HepG2 (cell line): Measurements from ENCODE around the gene CTU2. TPM values are rescaled to one million over a fixed set of nuclear protein-coding genes. Genes with fewer than 3 reads are reported as not detected.

Source experiments
- ARID2 ChIP-seq: sonication (generic); formaldehyde crosslinking; IDR thresholded peaks from 2 replicates; pipeline ENCODE4 v1.8.1; 2022; ENCODE audit warnings: mild to moderate bottlenecking, missing genetic modification reagents, borderline replicate concordance
- FOXA1 ChIP-seq, 2 experiments: fragments of 450-650 bp in 1 of 2; sonication (generic) in 1 of 2; formaldehyde crosslinking in 1 of 2; IDR thresholded peaks; 2 replicates each; pipeline versions ENCODE4 v1.4.0 to v1.6.1; 2016 to 2020; ENCODE audit warnings: missing genetic modification reagents in 1 of 2
- MEF2D ChIP-seq: sonication (generic); formaldehyde crosslinking; IDR thresholded peaks from 2 replicates; pipeline ENCODE4 v1.5.1; 2020; ENCODE audit warnings: mild to moderate bottlenecking, missing genetic modification reagents
- MTF1 ChIP-seq: sonication (generic); formaldehyde crosslinking; IDR thresholded peaks from 2 replicates; pipeline ENCODE4 v1.5.0; 2020; ENCODE audit warnings: missing genetic modification reagents
- ZBTB3 ChIP-seq: sonication (generic); formaldehyde crosslinking; IDR thresholded peaks from 2 replicates; pipeline ENCODE4 v1.4.0; 2020; ENCODE audit warnings: low read depth, mild to moderate bottlenecking, moderate library complexity, missing genetic modification reagents, borderline replicate concordance
- ZNF569 ChIP-seq: sonication (generic); formaldehyde crosslinking; IDR thresholded peaks from 2 replicates; pipeline ENCODE4 v1.5.0; 2020; ENCODE audit warnings: mild to moderate bottlenecking, missing genetic modification reagents, moderate library complexity, borderline replicate concordance
- ZNF788 ChIP-seq: sonication (generic); formaldehyde crosslinking; IDR thresholded peaks from 2 replicates; pipeline ENCODE4 v1.5.0; 2020; ENCODE audit warnings: mild to moderate bottlenecking, missing genetic modification reagents, borderline replicate concordance
- polyA plus RNA-seq, 8 experiments: library from polyadenylated mRNA; depleted of rRNA in 3 of 8; stranded (reverse) in 7 of 8; unstranded in 1 of 8; fragments of >200 nt; fragmentation: Illumina TruSeq in 4 of 8; extraction: Trizol in 4 of 8; gene quantifications; 2 replicates each; pipeline versions ENCODE4 v1.2.1 to v1.2.3, GENCODE V29; 2011 to 2016; ENCODE audit warnings: low read depth in 4 of 8, missing spikeins in 1 of 8, mixed read lengths in 1 of 8; ENCODE audit not compliant: insufficient read depth in 1 of 8
- total RNA-seq, 5 experiments: library from RNA; depleted of rRNA; stranded (reverse); fragments of >200 nt; fragmentation: Illumina TruSeq; extraction: Trizol; gene quantifications; 2 replicates each; pipeline ENCODE4 v1.2.3, GENCODE V29; 2016; ENCODE audit warnings: low read depth in 1 of 5
- TF ChIP-seq, protein P1 (sequence below): sonication (generic); formaldehyde crosslinking; IDR thresholded peaks from 2 replicates; pipeline ENCODE4 v1.4.0; 2020; ENCODE audit warnings: missing genetic modification reagents, borderline replicate concordance
- TF ChIP-seq, protein P2 (sequence below): sonication (generic); formaldehyde crosslinking; IDR thresholded peaks from 2 replicates; pipeline ENCODE4 v1.8.1; 2022; ENCODE audit warnings: mild to moderate bottlenecking, missing genetic modification reagents
- TF ChIP-seq, protein P3 (sequence below): sonication (generic); formaldehyde crosslinking; IDR thresholded peaks from 2 replicates; pipeline ENCODE4 v1.5.0; 2020; ENCODE audit warnings: mild to moderate bottlenecking, missing genetic modification reagents
- TF ChIP-seq, protein P4 (sequence below): conservative IDR thresholded peaks from 2 replicates; pipeline ENCODE4 v1.6.1; 2018; ENCODE audit warnings: missing genetic modification reagents
- TF ChIP-seq, protein P5 (sequence below): sonication (generic); formaldehyde crosslinking; IDR thresholded peaks from 2 replicates; pipeline ENCODE4 v1.9.0; 2021; ENCODE audit warnings: missing genetic modification reagents, mild to moderate bottlenecking, borderline replicate concordance
- TF ChIP-seq, protein P6 (sequence below): fragments of 450-650 bp; IDR thresholded peaks from 2 replicates; pipeline ENCODE4 v1.6.1; 2017; ENCODE audit warnings: mild to moderate bottlenecking
- TF ChIP-seq, protein P7 (sequence below): sonication (generic); formaldehyde crosslinking; IDR thresholded peaks from 2 replicates; pipeline ENCODE4 v1.5.0; 2020; ENCODE audit warnings: missing genetic modification reagents

The CTU2 gene
- total and polyA plus RNA-seq, 2 of the 13 experiments (the other 11 are each of a cell fraction or from before 2014, with no cell fraction given), result 13.3 to 21.9 TPM

DNA sequence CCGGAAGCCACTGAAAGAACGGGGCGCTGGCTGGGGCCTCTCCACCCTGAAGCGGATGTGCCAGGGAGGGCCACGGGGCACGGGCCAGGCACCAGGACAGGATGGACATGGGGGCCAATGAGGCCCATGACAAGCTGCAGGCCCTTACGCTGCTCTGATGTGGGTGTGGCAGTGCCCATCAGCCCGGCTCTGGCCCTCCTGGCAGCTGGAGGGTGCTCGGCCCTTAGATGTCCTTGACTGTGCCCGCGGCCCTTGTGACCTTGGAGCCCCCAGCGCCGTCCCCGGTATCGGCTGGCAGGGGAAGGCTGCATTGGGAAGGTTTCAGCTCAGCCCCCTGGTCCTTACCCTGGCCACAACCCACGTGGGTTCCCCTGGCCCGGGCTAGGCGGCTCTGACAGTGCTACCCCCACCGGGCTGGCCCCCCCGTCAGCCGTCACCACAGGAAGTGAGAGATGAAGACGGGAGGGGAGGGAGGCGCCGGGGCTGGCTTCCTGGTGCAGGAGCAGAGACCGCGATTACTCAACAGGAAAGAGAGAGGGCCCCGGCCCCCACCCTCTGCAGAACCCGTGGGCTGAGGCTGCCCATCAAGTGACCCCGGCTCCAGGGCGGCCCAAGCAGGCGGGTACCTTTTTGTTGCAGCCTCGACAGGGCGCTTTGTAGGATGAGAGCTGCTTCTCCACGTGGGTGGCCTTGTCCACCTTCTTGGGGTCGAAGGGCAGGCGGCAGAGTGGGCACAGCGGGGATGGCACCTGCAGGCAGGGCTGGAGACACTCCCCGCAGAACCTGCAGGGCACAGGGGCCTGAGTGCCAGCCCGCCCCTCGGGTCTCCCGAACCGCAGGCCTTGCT is 5.4 kb upstream of the CTU2 start (continued):
- TF ChIP-seq, protein P1, sequence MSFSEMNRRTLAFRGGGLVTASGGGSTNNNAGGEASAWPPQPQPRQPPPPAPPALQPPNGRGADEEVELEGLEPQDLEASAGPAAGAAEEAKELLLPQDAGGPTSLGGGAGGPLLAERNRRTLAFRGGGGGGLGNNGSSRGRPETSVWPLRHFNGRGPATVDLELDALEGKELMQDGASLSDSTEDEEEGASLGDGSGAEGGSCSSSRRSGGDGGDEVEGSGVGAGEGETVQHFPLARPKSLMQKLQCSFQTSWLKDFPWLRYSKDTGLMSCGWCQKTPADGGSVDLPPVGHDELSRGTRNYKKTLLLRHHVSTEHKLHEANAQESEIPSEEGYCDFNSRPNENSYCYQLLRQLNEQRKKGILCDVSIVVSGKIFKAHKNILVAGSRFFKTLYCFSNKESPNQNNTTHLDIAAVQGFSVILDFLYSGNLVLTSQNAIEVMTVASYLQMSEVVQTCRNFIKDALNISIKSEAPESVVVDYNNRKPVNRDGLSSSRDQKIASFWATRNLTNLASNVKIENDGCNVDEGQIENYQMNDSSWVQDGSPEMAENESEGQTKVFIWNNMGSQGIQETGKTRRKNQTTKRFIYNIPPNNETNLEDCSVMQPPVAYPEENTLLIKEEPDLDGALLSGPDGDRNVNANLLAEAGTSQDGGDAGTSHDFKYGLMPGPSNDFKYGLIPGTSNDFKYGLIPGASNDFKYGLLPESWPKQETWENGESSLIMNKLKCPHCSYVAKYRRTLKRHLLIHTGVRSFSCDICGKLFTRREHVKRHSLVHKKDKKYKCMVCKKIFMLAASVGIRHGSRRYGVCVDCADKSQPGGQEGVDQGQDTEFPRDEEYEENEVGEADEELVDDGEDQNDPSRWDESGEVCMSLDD (CRISPR knock-in tag), result 0 out of 2 replicates have a peak, but pooled peaks have one; percentile 22
- peak; percentile 58; the same call in 1 of the 2 replicates for TF ChIP-seq ZNF788 (CRISPR knock-in tag)
- peak; percentile 84 for TF ChIP-seq MEF2D (CRISPR knock-in tag)
- TF ChIP-seq, protein P2, sequence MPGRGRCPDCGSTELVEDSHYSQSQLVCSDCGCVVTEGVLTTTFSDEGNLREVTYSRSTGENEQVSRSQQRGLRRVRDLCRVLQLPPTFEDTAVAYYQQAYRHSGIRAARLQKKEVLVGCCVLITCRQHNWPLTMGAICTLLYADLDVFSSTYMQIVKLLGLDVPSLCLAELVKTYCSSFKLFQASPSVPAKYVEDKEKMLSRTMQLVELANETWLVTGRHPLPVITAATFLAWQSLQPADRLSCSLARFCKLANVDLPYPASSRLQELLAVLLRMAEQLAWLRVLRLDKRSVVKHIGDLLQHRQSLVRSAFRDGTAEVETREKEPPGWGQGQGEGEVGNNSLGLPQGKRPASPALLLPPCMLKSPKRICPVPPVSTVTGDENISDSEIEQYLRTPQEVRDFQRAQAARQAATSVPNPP (CRISPR knock-in tag), result no peak; the same call in 1 of the 2 replicates
- TF ChIP-seq MTF1 (CRISPR knock-in tag), result no peak
- no peak for TF ChIP-seq ZNF569 (CRISPR knock-in tag)
- TF ChIP-seq, protein P3, sequence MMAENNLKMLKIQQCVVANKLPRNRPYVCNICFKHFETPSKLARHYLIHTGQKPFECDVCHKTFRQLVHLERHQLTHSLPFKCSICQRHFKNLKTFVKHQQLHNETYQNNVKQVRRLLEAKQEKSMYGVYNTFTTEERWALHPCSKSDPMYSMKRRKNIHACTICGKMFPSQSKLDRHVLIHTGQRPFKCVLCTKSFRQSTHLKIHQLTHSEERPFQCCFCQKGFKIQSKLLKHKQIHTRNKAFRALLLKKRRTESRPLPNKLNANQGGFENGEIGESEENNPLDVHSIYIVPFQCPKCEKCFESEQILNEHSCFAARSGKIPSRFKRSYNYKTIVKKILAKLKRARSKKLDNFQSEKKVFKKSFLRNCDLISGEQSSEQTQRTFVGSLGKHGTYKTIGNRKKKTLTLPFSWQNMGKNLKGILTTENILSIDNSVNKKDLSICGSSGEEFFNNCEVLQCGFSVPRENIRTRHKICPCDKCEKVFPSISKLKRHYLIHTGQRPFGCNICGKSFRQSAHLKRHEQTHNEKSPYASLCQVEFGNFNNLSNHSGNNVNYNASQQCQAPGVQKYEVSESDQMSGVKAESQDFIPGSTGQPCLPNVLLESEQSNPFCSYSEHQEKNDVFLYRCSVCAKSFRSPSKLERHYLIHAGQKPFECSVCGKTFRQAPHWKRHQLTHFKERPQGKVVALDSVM (CRISPR knock-in tag), result no peak
- no peak for TF ChIP-seq ZBTB3 (CRISPR knock-in tag)
- TF ChIP-seq, protein P4, sequence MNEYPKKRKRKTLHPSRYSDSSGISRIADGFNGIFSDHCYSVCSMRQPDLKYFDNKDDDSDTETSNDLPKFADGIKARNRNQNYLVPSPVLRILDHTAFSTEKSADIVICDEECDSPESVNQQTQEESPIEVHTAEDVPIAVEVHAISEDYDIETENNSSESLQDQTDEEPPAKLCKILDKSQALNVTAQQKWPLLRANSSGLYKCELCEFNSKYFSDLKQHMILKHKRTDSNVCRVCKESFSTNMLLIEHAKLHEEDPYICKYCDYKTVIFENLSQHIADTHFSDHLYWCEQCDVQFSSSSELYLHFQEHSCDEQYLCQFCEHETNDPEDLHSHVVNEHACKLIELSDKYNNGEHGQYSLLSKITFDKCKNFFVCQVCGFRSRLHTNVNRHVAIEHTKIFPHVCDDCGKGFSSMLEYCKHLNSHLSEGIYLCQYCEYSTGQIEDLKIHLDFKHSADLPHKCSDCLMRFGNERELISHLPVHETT (CRISPR knock-in tag), result peak; percentile 67; the same call in 1 of the 2 replicates
- TF ChIP-seq, protein P5, sequence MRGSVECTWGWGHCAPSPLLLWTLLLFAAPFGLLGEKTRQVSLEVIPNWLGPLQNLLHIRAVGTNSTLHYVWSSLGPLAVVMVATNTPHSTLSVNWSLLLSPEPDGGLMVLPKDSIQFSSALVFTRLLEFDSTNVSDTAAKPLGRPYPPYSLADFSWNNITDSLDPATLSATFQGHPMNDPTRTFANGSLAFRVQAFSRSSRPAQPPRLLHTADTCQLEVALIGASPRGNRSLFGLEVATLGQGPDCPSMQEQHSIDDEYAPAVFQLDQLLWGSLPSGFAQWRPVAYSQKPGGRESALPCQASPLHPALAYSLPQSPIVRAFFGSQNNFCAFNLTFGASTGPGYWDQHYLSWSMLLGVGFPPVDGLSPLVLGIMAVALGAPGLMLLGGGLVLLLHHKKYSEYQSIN, result no peak
- TF ChIP-seq, protein P6, sequence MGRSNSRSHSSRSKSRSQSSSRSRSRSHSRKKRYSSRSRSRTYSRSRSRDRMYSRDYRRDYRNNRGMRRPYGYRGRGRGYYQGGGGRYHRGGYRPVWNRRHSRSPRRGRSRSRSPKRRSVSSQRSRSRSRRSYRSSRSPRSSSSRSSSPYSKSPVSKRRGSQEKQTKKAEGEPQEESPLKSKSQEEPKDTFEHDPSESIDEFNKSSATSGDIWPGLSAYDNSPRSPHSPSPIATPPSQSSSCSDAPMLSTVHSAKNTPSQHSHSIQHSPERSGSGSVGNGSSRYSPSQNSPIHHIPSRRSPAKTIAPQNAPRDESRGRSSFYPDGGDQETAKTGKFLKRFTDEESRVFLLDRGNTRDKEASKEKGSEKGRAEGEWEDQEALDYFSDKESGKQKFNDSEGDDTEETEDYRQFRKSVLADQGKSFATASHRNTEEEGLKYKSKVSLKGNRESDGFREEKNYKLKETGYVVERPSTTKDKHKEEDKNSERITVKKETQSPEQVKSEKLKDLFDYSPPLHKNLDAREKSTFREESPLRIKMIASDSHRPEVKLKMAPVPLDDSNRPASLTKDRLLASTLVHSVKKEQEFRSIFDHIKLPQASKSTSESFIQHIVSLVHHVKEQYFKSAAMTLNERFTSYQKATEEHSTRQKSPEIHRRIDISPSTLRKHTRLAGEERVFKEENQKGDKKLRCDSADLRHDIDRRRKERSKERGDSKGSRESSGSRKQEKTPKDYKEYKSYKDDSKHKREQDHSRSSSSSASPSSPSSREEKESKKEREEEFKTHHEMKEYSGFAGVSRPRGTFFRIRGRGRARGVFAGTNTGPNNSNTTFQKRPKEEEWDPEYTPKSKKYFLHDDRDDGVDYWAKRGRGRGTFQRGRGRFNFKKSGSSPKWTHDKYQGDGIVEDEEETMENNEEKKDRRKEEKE, result no peak
- no peak for TF ChIP-seq ARID2 (CRISPR knock-in tag)
- no peak for TF ChIP-seq FOXA1 (IDR thresholded peaks at IDR 0.05)
- no peak for TF ChIP-seq FOXA1 (CRISPR knock-in tag; IDR thresholded peaks at IDR 0.05)
- TF ChIP-seq, protein P7, sequence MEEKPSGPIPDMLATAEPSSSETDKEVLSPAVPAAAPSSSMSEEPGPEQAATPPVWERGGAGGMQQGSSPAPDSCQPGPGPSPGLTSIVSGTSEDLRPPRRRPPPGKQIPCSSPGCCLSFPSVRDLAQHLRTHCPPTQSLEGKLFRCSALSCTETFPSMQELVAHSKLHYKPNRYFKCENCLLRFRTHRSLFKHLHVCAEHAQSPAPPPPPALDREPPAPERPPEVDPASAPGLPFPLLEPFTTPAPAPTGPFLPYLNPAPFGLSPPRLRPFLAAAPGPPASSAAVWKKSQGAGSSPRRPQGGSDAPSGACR (CRISPR knock-in tag), result peak; percentile 62; the same call in 1 of the 2 replicates
